Amniotic epithelial cell (primary cell): ENCODE data around the gene FCRL2.
"Not testable (repeated sequence)": the region's sequence is repeated elsewhere in the genome, so short reads cannot be mapped to it uniquely, and the experiment has no call there.

Experiments
- DNase-seq: peaks from one replicate; pipeline ENCODE4 v3.0.0-alpha.2; 2010; ENCODE audit warnings: low read depth

Gene FCRL2

DNA sequence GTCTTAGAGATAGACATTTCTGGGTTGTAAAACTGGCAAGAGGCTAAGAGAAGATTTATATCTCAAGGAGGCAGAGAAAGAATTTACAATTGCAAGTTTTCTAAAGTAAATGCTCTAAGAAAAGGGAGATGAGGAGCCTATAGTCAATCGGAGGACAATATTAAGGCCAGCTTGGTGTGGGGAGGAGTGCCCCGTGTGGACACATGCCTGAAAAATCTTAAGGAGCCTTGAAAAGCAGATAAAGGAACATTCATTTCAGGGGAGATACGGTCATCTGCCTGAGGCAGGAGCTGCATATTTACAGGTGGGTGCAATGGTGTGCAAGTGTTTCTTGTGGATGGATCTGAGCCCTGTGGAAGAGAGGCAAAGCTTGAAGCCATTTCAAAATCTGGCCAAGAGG is 25.6 kb downstream of the FCRL2 start:
- DNase-seq = no peak

DNA sequence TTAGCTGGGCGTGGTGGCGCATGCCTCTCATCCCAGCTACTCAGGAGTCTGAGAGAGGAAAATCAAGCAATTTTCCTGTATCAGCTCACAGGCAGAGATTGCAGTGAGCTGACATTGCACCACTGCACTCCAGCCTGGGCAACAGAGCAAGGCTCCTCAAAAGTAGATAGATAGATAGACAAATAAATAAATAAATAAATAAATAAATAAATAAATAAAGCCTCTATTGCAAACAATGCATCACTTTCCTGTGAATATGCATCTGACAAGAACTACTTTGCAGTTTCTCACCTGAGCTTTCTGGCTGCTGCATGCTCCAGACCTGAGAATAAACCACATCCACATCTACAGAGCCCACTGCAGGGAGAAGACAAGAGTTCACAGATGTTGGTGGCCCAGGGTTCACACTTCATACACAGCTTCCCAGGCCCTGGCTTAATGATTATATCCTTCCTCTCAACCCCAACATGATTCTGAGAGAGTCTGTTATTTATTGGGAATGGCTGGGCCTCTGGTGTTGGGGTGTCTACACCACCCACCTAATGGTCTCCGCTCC is 28.6 kb downstream of the FCRL2 start:
- no peak for DNase-seq

DNA sequence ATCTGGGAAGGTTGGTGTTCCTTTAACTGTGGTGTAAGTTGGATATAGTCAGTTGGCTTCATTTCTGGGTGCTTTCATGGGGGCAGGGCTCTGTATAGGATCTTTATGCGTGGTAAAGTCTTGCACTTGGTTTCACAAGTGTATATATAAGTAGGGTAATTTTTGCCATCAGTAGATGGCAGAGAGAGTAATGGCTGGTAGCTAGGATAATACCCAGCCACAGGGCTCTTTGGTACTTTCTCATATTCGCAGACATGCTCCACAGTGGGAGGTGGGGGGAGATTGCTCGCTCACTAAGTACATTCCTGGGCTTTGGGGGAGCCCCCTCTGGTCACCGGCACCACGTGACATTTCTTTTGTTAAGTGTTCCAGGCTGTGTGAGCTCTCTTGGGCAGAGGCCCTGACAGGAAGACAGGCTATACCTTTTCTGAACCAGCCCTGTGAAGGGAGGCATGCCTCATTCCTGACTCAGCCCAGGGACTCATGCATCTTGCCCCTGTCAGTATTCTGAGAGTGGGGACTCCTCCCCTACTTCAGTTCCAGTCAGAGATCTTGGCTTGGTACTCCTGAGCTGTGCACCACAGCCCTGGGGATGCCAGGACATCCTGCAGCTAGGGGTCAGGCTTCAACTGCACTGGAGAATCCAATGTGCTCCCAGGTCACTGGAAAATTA is 37.6 kb downstream of the FCRL2 start:
- no peak for DNase-seq

DNA sequence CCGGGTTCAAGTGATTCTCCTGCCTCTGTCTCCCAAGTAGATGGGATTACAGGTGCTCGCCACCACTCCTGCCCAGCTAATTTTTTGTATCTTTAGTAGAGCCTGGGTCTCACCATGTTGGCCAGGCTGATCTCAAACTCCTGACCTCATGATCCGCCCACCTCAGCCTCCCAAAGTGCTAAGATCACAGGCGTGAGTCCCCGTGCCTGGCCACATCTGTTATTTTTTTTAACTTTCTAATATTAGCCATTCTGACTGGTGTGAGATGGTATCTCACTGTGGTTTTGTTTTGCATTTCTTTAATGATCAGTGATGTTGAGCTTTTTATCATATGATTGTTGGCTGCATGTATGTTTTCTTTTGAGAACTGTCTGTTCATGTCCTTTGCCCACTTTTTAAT is 40.9 kb downstream of the FCRL2 start:
- not testable (repeated sequence) for DNase-seq

DNA sequence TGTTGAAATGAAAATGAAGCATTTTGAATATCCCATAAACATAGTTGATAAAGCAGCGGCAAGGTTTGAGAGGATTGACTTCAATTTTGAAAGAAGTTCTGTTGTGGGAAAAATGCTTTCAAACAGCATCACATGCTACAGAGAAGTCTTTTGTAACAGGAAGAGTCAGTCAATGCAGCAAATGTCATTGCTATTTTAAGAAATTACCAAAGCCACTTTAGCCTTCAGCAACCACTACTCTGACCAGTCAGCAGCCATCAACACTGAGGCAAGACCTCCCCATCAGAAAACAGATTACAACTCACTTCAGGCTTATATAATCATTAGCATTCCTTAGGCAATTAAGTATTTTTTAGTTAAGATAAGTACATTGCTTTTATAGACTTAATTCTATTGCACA is 42.6 kb downstream of the FCRL2 start:
- no peak for DNase-seq

DNA sequence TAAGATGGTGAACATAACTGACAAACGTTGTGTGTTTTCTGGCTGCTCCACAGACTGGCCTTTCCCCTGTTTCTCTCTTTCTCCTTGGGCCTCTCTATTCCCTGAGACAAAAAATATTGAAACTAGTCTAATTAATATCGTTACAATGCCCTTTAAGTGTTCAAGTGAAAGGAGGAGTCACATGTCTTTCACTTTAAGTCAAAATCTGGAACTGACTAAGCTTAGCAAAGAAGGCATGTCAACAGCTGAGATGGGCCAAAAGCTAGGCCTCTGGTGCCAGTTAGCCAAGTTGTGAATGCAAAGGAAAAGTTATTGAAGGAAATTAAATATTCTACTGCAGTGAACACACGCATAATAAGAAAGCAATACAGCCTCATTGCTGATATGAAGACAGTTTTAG is 44.2 kb downstream of the FCRL2 start:
- DNase-seq = no peak

DNA sequence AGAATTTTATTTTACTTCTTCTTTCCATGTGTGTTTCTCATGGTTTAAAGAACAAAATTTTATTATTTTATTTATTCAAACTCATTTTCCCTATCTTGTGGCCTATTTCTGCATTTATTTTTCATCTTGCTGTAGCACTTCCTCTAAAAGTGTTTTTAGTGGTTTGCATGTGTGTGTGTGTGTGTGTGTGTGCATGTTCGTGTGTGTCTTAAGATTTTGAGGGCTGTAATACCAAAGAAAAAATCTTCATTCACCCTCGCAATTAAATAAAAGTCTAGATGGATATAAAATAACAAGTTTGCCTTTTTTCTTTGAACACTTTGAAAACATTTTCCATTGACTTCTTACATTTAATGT is 51.7 kb downstream of the FCRL2 start:
- DNase-seq = no peak

DNA sequence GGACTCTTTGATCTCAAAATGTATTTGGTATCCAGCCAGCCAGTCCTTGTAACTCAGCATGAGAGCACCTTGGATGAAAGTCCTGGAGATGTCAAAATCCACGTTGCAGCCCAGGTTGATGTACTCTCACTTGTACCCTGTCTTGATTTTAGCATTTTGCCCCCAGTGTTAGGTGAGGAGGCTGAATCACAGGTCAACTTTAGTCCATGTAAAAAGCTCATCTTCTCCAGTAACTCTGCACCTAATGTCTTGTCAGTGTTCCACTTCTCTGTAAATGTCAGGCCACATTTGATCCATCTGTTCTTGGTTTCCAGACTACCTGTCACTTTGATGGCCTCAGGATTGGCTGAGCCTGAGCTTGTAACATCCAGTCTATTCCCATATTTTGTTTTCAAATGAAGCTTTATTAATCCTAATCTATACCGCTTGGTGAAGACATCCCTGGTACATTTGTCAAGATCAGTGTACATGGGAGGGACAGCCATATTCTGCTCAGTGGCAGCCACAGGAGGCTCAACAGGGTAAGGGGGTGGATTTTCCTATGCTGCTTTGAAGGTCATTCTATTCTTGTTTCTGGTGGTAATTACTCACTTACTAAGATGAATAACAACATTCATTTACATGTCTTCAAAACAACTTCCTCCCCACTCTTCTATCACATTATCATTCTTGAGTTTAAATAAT is 52.3 kb downstream of the FCRL2 start:
- no peak for DNase-seq

DNA sequence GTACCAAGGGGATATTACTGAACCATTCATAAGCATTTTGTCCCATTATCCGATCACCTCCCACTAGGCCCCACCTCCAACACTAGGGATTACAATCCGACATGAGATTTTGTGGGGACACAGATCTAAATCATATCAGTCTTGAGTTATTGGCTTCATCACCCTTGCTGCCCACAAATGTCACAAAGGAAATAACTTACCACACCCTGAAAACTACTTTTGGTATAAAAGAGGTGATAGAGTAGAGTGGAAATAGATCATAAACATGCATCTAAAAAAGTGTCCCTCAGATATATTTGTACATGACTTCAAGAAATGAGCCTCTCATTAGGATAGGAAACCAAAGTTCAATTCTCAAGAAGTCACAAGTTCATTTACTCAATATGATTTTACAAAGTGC is 53.8 kb downstream of the FCRL2 start:
- no peak for DNase-seq

DNA sequence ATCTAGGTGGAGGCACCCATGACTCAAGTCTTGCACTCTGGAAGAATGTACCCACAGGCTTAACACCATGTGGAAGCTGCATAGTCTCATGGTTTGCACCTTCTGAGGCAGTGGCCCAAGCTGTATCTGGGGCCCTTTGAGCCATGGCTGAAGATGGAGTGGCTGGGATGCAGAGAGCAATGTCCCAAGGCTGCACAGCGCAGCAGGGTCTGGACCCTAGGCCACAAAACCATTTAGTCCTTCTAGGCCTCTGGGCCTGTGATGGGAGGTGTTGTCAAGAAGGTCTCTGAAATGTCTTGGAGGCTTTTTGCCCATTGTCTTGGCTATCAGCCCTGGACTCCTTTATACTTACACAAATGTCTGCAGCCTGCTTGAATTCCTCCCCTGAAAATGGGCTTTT is 54.9 kb downstream of the FCRL2 start:
- no peak for DNase-seq

DNA sequence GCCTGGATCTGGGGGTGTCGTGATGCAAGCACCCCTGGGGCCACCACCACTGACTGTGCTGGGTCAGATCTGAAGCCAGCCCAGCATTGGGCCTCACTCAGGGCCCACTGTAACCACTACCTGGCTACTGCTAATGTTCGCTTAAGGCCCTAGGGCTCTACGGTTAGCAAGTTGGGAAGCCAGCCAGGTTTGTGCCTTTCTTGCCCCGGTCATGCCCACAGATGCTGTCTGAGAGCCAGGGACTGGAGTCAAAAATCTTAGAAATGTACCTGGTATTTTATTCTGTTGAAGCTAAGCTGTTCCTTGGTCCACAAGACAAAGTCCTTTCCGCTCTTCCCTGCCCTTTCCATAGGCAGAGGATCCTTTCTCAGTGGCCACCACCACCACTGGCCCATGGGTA is 61.2 kb downstream of the FCRL2 start:
- DNase-seq = no peak

DNA sequence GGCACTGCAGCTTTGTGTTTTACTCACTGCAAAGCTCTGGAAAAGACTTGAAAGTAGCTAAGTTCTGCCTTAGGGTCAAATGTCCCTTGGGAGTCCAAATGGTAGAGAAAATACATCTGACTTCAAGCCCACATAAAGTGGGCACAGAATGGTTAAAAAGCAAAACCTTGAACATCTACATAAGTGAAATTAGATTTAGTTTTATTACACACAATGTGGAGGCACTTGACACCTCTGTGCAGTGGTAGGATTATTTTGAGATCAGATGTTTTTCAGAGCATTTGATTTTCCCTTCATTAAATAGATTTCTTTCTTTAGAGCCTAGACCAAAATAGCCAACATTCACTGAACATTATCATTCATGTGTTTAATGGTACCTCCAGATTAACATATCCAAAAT is 65.1 kb downstream of the FCRL2 start:
- no peak for DNase-seq

DNA sequence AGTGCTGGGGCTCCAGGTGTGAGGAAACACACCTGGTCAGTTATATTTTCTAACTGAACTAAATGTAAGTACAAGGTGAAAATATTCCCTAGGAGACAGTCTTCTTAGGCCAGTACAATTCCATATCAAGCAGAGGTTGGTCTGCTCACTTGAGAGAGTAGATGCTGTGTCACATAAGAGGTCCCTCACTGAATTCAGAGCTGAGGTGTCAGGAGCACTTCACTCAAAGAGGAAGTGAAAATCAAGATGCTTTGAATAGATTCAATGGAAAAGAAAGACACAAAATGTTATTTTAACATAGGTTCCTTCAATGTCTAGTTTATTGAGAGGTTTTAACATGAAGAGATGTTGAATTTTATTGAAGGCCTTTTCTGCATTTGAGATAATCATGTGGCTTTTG is 72.1 kb downstream of the FCRL2 start:
- DNase-seq = no peak

DNA sequence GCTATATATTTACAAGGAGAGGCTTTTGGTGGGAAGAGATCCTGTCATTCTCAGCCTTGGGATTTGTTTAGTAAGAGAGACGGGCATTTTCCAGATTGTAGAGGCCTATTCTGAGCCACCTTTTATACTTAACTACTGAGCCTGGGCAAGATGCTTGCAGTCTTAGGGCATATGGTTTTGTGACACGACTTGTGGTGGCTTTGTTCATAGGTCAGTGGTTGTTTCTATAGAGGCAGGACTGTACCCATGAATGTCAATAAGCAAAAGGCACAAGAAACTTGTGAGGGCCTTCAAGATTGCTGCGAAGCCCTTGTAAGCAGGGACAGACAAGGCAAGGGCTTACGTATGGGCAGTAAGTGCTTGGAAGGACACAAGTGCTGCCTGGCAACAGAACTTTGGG is 73.0 kb downstream of the FCRL2 start:
- DNase-seq = no peak

DNA sequence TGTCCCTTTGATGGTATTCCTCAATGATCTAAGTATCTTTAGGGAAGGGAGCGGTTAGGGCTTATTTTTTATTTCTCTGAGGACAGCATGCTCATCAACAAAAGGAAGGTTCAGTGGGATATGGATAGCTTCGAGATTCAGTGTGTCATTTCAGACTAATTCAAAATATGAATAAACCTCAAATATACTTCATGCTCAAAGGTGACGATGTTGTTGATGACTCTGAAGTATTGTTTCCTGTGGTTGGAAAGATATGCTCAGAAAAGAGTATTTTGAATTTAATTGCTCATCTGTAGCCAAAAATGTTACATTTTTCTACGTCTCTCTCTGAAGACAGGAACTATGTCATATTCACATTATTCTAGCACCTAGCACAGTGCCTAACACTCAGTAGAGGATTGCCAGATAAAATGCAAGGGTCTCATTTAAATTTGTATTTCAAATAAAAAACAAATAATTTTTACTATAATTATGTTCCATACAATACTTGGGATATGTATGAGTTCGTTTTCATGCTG is 74.6 kb downstream of the FCRL2 start:
- DNase-seq = no peak

DNA sequence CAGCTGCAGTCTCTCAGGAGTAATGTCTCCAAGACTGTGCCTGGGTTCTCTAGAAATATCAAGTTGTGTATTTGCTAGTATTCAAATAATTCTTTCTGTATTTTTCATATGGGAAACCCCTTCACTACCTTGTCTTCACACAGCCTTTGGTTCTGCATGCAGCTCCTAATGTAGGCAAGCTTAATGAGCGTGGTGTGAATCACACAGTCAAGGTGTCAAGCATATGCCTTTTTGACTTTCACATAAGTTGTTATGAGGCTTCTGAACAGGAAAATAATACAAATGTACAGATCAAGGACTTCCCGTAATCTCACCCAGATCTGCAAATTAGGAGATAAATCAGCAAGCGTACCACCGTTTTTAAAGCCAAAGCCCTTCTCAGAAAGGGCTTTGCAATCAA is 76.2 kb downstream of the FCRL2 start, which contains the start of gene FCRL3:
Gene FCRL3, minus strand, starts transcription at position 38 of the 400 bp plus-strand sequence. CDS start 280 bp downstream, outside the sequence.
- no peak for DNase-seq

DNA sequence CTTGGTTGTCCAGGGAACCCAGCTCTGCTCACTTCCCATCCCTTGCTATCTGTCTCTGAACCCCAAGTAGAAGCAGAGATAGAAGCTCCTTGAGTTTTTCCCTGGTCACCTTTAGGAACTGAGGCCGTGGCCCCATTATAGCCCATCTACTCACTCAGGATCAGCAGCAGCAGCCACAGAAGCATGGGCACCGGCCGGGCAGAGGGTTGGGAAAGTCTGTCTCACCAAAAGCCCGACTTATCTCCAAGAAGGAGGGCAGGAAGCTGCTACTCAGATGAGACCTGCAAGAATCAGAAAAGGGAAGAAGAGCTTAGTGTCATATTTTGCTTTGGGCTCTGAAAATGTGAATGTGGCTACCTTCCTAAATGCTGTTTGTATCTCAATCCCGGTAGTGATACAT is 76.6 kb downstream of the FCRL2 start:
- no peak for DNase-seq

DNA sequence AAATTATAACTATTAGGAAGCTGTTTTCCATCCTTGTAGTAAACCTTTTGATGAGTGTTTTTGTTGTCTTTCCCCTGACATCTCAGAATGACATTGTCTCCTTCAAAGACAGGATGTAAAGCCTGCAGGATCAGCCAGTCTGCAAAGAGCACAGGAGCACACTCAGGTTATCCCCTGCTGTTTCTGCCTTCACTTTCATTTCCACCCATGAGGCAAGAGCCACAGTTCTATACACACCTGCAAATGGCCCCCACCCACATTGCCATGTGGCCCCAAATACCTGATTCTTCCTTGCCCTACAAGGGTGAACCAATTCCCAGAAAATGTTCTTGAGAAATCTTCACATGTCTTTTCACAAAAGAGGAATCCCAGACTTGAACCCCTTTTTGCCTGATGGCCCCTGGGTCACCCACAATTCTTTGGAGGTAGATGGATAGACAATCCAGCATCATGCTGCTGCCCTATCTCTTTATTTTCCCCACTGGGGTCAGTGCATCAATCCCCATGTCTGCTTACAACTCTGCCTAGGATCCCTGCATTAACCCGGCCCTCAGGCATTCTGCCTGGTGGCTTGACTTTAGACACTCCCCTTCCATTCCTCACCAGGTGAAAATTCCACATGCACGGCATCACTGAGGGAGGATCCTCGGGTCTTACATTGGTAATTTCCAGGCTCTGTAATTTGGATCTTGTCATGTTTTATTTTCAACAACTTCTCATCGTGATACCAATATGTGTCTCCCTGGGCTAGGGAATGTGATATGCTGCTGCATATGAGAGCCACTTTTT is 79.0 kb downstream of the FCRL2 start:
- no peak for DNase-seq

DNA sequence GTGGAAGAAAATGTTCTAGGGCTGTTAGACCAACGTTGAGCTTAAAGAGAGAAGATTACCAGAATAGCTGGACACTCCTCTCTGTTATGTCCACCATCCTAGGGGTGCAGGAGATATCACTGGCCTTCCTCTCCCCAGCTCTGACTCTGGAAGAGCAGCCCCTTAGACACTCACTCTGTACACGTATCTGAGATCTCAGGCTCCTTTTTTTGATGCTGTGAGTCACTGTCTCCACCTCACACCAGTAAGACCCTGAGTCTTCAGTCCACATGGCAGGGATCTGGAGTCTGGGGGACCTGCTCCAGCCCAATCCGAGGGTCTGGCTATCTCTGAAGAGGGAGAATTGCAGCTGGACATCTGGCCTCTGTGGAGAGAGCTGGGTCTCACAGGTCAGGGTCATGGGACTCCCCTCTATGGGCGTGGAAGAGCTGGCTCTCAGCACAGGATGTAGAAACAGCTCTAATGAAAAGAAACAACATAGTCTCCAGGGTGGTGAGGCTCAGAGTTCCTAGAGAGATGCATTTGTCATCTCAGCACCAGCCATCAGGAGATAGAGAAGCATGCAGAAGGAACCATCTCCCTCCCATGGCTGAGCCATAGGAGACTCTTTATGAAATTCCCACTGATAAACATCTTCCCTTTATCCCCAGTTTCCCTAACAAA is 79.8 kb downstream of the FCRL2 start:
- DNase-seq = no peak
